ENCODE data around the gene SLC27A6.
"Not testable (repeated sequence)": the region's sequence is repeated elsewhere in the genome, so short reads cannot be mapped to it uniquely, and the experiment has no call there.

Gene SLC27A6

GRCh38 chr5:128988476-128988875 is 23.2 kb downstream of the SLC27A6 start:
- no peak for DNase-seq (ENCODE audit: low read depth, low spot score)
- no peak overlapping the region for H3K27ac ChIP-seq

GRCh38 chr5:129001841-129002526 is 36.7 kb downstream of the SLC27A6 start:
- no peak for DNase-seq (ENCODE audit: low read depth, low spot score)
- H3K27ac ChIP-seq, result no peak overlapping the region

GRCh38 chr5:129002527-129002842 is 37.2 kb downstream of the SLC27A6 start:
- no peak for DNase-seq (ENCODE audit: low read depth, low spot score)
- H3K27ac ChIP-seq, result no peak overlapping the region

DNA sequence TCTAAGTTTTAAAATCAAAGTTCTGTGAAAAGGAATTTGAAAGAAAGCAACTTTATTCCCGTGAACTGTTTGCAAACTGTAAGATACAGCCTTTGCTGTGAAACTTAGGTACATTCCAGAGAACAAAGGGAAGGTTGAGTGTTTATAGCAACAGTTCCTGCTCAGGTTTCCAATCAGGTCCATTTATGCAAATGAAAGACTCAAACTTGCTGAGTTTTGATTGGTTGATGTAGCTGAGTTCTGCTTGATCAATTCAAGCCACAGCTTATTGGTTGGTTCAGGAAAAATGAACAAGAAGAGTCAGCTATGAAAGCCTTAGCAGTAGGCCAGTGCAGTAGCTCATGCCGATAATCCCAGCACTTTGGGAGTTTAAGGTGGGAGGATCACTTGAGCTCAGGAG is 37.9 kb downstream of the SLC27A6 start:
- no peak overlapping the region for H3K27ac ChIP-seq
- DNase-seq (ENCODE audit: low read depth, low spot score), result peak; percentile 1

GRCh38 chr5:129014185-129014584 is 48.9 kb downstream of the SLC27A6 start:
- DNase-seq (ENCODE audit: low read depth, low spot score), result no peak
- no peak overlapping the region for H3K27ac ChIP-seq

DNA sequence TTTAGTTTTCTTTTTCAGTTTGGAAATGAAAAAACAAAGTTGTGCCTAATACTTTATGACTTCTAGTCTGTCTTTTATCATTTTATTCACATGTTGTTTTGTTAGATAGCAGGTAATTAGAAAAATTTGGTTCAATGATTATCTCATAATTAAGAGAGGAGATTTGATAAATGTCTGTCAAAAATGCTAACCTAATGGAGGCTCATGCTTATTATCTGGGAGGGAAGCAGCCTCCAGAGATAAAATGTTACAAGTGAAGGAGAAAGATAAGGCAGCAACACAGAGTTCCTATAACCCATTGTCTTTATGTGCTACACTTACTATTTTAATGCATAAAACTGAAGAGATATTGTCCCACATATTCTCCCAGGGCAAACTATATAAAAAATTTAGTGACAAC is 53.5 kb downstream of the SLC27A6 start:
- no peak overlapping the region for H3K27ac ChIP-seq
- DNase-seq (ENCODE audit: low read depth, low spot score), result no peak

GRCh38 chr5:129019401-129019908 is 54.2 kb downstream of the SLC27A6 start:
- DNase-seq (ENCODE audit: low read depth, low spot score), result no peak
- H3K27ac ChIP-seq, result no peak overlapping the region

DNA sequence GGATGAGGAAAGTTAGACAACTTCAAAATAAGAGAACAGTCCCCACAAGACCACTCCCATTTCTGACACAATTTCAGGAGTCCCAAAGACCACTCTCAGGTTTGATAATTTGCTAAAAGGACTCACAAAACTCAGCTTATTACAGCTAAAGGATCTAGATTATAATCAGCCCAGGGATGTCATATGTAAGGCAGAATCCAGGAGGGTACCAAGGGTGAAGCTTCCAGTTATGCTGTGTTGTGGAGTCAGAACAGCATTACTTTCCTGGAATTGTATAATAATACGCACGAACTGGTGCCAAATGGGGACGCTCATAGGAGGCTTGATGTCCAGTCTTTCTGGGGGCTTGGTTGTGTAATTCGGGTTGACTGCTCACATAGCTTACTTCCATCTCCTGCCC is 55.4 kb downstream of the SLC27A6 start:
- no peak for DNase-seq (ENCODE audit: low read depth, low spot score)
- H3K27ac ChIP-seq, result no peak overlapping the region

DNA sequence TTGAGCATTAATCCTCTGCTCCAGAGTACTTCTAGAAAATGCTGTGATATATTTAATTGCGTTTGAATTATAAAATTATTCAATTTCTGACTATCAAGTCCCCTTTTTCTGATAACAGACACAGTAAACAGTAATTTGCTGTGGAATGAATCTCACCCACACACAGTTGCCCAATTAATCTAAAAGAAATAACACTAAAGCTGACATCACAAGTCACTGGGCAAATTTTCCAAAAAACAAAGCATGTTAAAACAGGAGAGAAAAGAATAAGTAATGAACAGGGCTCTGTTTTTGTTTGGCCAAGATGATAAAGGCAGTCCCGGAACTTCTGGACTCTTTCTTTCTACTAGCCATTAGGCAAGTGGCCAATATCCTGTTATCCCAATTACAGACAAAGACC is 56.5 kb downstream of the SLC27A6 start:
- DNase-seq (ENCODE audit: low read depth, low spot score), result no peak

GRCh38 chr5:129022599-129022998 is 57.3 kb downstream of the SLC27A6 start:
- no peak overlapping the region for H3K27ac ChIP-seq
- DNase-seq (ENCODE audit: low read depth, low spot score), result no peak

More for the DNA sequence above, 56.5 kb downstream of the SLC27A6 start:
- H3K27ac ChIP-seq, result no peak overlapping the region

- no peak for DNase-seq (ENCODE audit: low read depth, low spot score)
- H3K27ac ChIP-seq, result no peak overlapping the region
These were observed 62.0 kb downstream of the SLC27A6 start for GRCh38 chr5:129027260-129027659.

DNA sequence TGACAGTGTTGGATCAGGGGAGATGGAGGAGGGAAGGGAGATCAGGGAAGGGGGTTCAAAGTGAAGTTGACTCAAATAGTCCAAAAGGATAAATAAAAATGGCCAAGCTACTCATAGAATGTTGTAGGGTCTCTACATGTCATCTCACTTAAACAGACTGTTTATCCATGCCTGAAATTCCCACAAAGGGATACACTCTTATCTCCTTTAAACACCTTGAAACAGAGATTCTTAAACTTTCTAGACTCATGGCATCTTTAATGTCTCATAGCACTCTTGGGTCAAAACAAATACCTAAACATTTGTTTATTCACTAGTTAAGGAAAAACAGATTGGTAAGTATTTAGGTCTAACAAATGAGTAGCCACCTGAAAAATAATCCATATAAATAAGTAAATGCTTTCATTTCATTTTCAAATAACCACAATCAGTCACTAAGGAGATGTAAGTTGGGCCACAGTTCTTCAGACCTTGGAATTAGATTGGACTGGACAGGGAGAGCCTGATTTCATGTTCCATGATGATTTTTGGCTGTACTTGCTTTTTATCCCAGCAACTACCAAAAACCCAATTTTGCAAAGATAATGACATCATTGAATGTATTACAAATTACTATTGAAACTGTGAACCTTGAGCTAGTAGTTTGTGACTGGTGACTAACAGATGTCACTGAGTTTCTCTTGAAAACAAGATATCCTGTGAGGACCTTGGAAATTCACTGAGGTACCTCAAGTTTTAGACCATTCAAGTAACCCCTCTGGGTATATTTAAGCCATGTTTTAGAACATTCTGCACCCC is 66.8 kb downstream of the SLC27A6 start:
- DNase-seq (ENCODE audit: low read depth, low spot score), result no peak
- H3K27ac ChIP-seq, result no peak overlapping the region

DNA sequence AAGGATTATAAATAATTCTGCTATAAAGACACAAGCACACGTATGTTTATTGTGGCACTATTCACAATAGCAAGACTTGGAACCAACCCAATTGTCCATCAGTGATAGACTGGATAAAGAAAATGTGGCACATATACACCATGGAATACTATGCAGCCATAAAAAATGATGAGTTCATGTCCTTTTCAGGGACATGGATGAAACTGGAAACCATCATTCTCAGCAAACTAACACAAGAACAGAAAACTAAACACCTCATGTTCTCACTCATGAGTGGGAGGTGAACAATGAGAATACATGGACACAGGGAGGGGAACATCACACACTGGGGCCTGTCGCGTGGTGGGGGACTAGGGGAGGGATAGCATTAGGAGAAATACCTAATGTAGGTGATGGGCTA is 71.0 kb downstream of the SLC27A6 start:
- DNase-seq (ENCODE audit: low read depth, low spot score); H3K27ac ChIP-seq: not testable (repeated sequence)

GRCh38 chr5:129041196-129041881 is 76.1 kb downstream of the SLC27A6 start:
- no peak for DNase-seq (ENCODE audit: low read depth, low spot score)
- H3K27ac ChIP-seq, result no peak overlapping the region

DNA sequence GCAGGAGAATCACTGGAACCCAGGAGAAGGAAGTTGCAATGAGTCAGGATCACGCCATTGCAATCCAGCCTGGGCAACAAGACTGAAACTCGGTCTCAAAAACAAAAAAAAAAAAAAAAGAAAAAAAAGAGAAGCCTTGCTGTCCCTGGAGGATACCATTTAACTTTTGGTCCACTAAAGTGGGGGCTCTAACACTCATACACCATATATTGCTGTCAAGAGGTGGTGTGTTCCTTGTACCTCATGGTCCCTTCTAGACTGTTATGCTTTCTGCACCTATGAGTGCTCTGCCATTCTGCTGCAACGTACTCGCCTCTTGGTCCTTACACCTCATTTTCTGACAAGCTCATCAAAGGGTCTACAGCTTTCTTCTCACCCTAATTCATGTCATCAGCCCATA is 77.0 kb downstream of the SLC27A6 start:
- DNase-seq (ENCODE audit: low read depth, low spot score), result no peak
- no peak overlapping the region for H3K27ac ChIP-seq

GRCh38 chr5:129043894-129044293 is 78.6 kb downstream of the SLC27A6 start:
- H3K27ac ChIP-seq, result no peak overlapping the region
- no peak for DNase-seq (ENCODE audit: low read depth, low spot score)

- DNase-seq (ENCODE audit: low read depth, low spot score), result peak; percentile 6
- no peak overlapping the region for H3K27ac ChIP-seq
These were observed 80.9 kb downstream of the SLC27A6 start for GRCh38 chr5:129046151-129046550.

DNA sequence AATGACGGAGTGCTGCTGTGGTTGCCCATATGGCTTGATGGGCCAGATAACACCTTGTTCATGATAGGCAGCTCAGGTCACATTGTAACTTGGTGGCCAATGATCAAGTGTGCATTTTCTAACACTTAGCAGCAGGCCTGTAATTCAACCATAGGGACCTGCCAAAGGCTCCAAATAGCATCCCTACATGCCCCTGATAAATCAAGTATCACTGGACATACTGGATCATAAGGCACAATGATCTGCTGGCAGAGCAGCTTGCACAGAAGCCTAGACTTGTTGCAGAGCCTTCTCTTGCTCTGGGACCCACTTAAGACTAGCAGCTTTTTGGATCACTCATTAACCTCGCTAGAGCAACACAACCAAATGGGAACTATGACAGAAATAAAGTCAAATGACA is 83.2 kb downstream of the SLC27A6 start:
- DNase-seq (ENCODE audit: low read depth, low spot score), result no peak
- no peak overlapping the region for H3K27ac ChIP-seq

- no peak overlapping the region for H3K27ac ChIP-seq
- DNase-seq (ENCODE audit: low read depth, low spot score), result no peak
These were observed 84.0 kb downstream of the SLC27A6 start for GRCh38 chr5:129049126-129049799.

DNA sequence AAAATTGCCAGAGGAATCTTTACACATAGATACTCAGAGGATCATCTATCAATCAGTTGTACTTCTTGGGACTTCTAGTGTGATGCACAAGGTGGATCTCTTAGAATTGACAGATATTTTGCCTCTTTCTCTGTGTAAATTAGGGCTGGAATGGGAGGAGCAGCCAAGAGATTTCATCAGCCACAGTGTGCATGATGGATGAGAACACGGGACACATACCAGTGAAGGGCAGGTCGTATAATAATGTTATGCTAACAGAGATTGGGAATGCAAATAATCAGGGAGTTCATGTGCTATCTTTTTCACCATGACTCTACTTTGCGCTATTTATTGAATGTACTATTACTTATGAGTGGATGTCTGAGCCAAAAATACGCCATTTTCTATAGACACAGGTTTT is 86.0 kb downstream of the SLC27A6 start:
- DNase-seq (ENCODE audit: low read depth, low spot score), result no peak
- no peak overlapping the region for H3K27ac ChIP-seq

DNA sequence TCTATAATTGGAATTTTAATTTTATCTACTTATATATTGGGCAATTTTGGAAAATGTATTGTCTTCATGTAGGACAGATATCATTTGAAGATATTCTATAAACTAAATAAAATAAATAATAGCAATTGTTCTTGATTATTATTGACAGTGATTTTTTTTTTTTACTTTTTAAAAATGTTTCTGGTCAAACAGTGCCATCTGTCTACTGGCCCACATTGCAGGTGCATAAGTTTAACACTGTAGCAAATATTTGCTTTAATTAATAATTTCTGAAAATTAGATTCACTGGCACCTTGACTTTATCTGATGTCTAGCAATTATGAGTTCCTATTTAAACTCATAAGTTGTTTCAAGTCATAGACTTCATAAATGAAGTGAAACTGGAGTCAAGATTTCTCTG is 88.2 kb downstream of the SLC27A6 start:
- DNase-seq (ENCODE audit: low read depth, low spot score), result no peak
- H3K27ac ChIP-seq, result no peak overlapping the region
